D721Med (cell line): Measurements from ENCODE around the gene SMIM41.

Experiments
- DNase-seq: peaks from one replicate; pipeline ENCODE4 v3.0.0; 2011; ENCODE audit warnings: low spot score; ENCODE audit not compliant: insufficient read length
- FAIRE-seq: peaks from 2 replicates; lab custom pipeline; 2011; peaks lifted over from hg19 to GRCh38; lab: Jason Lieb, UNC
- CTCF ChIP-seq: IDR thresholded peaks from 2 replicates; pipeline ENCODE4 v1.5.1; 2012; ENCODE audit warnings: mild to moderate bottlenecking, control low read depth; ENCODE audit not compliant: insufficient read depth; ENCODE audit errors: missing control alignments

Gene SMIM41

GRCh38 chr12:52043386-52044212, 35.9 kb upstream of the SMIM41 start:
- FAIRE-seq (no peak), DNase-seq (no peak)
- no peak for TF ChIP-seq CTCF

GRCh38 chr12:52044292-52044983, 35.1 kb upstream of the SMIM41 start:
- DNase-seq (no peak), FAIRE-seq (no peak)
- no peak for TF ChIP-seq CTCF

GRCh38 chr12:52045794-52046199, 33.7 kb upstream of the SMIM41 start:
- FAIRE-seq = no peak
- DNase-seq = no peak
- TF ChIP-seq CTCF = no peak

GRCh38 chr12:52046859-52047258, 32.6 kb upstream of the SMIM41 start:
- TF ChIP-seq CTCF = no peak
- no peak for FAIRE-seq
- no peak for DNase-seq

GRCh38 chr12:52049286-52049685, 30.2 kb upstream of the SMIM41 start:
- FAIRE-seq (no peak), DNase-seq (no peak)
- no peak for TF ChIP-seq CTCF

- no peak for TF ChIP-seq CTCF
- DNase-seq = no peak
- FAIRE-seq = no peak
These were observed 29.8 kb upstream of the SMIM41 start for GRCh38 chr12:52049688-52050087.
